ENCODE results near the gene FTO.
"Not testable (repeated sequence)": the region's sequence is repeated elsewhere in the genome, so short reads cannot be mapped to it uniquely, and the experiment has no call there.

FTO gene

GRCh38 chr16:53686710-53687109 is 17.2 kb upstream of the FTO start:
- no peak for DNase-seq (ENCODE audit: low read depth)
- no peak for TF ChIP-seq CTCF (conservative IDR thresholded peaks at IDR 0.05; ENCODE audit: low read depth, low read length)
- H3K4me3 ChIP-seq (ENCODE audit: low read depth, low read length) = no peak overlapping the region

GRCh38 chr16:53689636-53690035 is 14.3 kb upstream of the FTO start:
- DNase-seq (ENCODE audit: low read depth) = no peak
- H3K4me3 ChIP-seq (ENCODE audit: low read depth, low read length) = no peak overlapping the region
- TF ChIP-seq CTCF (conservative IDR thresholded peaks at IDR 0.05; ENCODE audit: low read depth, low read length) = no peak

- no peak overlapping the region for H3K4me3 ChIP-seq (ENCODE audit: low read depth, low read length)
- DNase-seq (ENCODE audit: low read depth) = no peak
- TF ChIP-seq CTCF (conservative IDR thresholded peaks at IDR 0.05; ENCODE audit: low read depth, low read length) = no peak
These were observed 13.2 kb upstream of the FTO start for GRCh38 chr16:53690771-53691170.

GRCh38 chr16:53692146-53692545 is 11.8 kb upstream of the FTO start:
- no peak overlapping the region for H3K4me3 ChIP-seq (ENCODE audit: low read depth, low read length)
- peak; percentile 46 for TF ChIP-seq CTCF (conservative IDR thresholded peaks at IDR 0.05; ENCODE audit: low read depth, low read length)
- peak; percentile 45 for DNase-seq (ENCODE audit: low read depth)

GRCh38 chr16:53693320-53693719 is 10.6 kb upstream of the FTO start:
- no peak for DNase-seq (ENCODE audit: low read depth)
- H3K4me3 ChIP-seq (ENCODE audit: low read depth, low read length) = no peak overlapping the region
- TF ChIP-seq CTCF (conservative IDR thresholded peaks at IDR 0.05; ENCODE audit: low read depth, low read length) = no peak

- no peak overlapping the region for H3K4me3 ChIP-seq (ENCODE audit: low read depth, low read length)
- no peak for TF ChIP-seq CTCF (conservative IDR thresholded peaks at IDR 0.05; ENCODE audit: low read depth, low read length)
- DNase-seq (ENCODE audit: low read depth) = peak; percentile 39
These were observed 8.9 kb upstream of the FTO start for GRCh38 chr16:53695070-53695469.

- not testable (repeated sequence) for H3K4me3 ChIP-seq (ENCODE audit: low read depth, low read length); DNase-seq (ENCODE audit: low read depth)
These were observed 5.7 kb upstream of the FTO start for GRCh38 chr16:53698271-53698670.

GRCh38 chr16:53704445-53704813 is 473 bp downstream of the FTO start:
- TF ChIP-seq CTCF (conservative IDR thresholded peaks at IDR 0.05; ENCODE audit: low read depth, low read length) = no peak
- peak overlapping the region; percentile 86 for H3K4me3 ChIP-seq (ENCODE audit: low read depth, low read length)
- no peak for DNase-seq (ENCODE audit: low read depth)
